Right kidney (tissue), 9 donors: ENCODE data around the gene CDK6.
"Not testable (repeated sequence)": the region's sequence is repeated elsewhere in the genome, so short reads cannot be mapped to it uniquely, and the experiment has no call there.

Source experiments
- DNase-seq: peaks from one replicate; pipeline ENCODE4 v3.0.0-alpha.2; 2016
- long read RNA-seq, 8 donors: transcript quantifications; one replicate each; lab custom pipeline, GENCODE V29; 2026

Gene CDK6
- long read RNA-seq, donor 1, full-length matches to known transcripts: 3 of 3 reads
- long read RNA-seq, donor 1, partial matches to known transcripts: 0 of 3 reads
- long read RNA-seq, donor 1, other reads (novel, unspliced or antisense): 0 of 3 reads
- long read RNA-seq, donor 2, partial matches to known transcripts: 0 of 1 reads
- long read RNA-seq, donor 2, other reads (novel, unspliced or antisense): 0 of 1 reads
- long read RNA-seq, donor 3, partial matches to known transcripts: 0 of 2 reads
- long read RNA-seq, donor 3, other reads (novel, unspliced or antisense): 0 of 2 reads
- long read RNA-seq, donor 4, full-length matches to known transcripts: 12 of 12 reads
- long read RNA-seq, donor 4, partial matches to known transcripts: 0 of 12 reads
- long read RNA-seq, donor 4, other reads (novel, unspliced or antisense): 0 of 12 reads
- long read RNA-seq, donor 5, partial matches to known transcripts: 0 of 3 reads
- long read RNA-seq, donor 5, other reads (novel, unspliced or antisense): 0 of 3 reads
- long read RNA-seq, donor 6, partial matches to known transcripts: 31 of 37 reads
- long read RNA-seq, donor 6, other reads (novel, unspliced or antisense): 0 of 37 reads
- long read RNA-seq, donor 7, transcript CDK6-202 (8 exons, 1,465 nt): major isoform, 6 of 14 reads
- long read RNA-seq, donor 7, partial matches to known transcripts: 8 of 14 reads
- long read RNA-seq, donor 7, other reads (novel, unspliced or antisense): 0 of 14 reads
- long read RNA-seq, donor 8: 0 reads

DNA sequence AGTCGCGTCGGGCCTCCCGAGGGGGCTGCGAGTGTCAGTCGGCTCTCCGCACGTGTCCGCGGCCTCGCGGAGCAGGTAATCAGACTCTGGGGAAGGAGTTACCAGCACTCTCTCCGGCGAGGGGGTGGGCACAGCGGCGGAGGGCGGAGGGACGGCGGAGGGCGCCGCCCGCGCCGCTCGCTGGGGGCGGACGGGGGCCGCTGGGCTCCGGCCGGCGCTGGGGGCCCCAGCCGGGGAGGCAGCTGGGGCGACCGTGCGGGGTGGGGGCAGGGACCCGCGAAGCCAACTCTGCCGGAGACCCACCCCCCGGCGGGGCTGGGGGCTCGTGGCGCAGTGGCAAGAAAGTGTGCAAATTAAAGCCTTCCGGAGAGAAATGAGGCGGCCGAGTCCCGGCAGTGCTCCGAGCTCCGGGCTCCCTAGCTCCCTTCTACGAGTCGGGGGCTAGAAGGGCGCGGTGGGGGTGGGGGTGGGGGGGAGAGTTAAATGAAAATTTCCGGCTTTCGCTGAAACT lies at the start of gene CDK6:
Gene CDK6 (minus strand): TSS at position 85 of the 511 bp plus-strand sequence. CDS start 3,250 bp downstream, outside the sequence.
- DNase-seq: peak; percentile 55

DNA sequence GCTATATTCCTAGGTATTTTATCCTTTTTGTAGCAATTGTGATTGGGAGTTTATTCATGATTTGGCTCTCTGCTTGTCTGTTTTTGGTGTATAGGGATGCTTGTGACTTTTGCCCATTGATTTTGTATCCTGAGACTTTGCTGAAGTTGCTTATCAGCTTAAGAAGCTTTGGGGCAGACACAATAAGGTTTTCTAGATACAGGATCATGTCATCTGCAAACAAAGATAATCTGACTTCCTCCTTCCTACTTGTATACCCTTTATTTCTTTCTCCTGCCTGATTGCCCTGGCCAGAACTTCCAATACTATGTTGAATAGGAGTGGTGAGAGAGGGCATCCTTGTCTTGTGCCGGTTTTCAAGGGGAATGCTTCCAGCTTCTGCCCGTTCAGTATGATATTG lies 49.7 kb upstream of the CDK6 start:
- DNase-seq: not testable (repeated sequence)

DNA sequence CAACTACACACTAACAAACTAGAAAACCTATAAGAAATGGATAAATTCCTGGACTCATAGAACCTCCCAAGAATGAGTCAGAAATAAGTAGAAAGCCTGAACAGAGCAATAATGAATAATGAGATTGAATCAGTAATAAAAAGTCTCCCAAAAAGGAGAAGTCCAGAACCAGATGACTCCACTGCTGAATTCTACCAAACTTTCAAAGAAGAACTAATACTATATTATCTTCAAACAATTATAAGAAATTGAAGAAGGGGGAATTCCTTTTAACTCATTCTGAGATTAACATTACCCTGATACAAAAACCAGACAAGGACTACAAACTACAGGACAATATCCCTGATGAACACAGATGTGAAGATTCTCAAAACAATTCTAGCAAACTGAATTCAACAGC lies 47.8 kb upstream of the CDK6 start:
- DNase-seq: no peak

DNA sequence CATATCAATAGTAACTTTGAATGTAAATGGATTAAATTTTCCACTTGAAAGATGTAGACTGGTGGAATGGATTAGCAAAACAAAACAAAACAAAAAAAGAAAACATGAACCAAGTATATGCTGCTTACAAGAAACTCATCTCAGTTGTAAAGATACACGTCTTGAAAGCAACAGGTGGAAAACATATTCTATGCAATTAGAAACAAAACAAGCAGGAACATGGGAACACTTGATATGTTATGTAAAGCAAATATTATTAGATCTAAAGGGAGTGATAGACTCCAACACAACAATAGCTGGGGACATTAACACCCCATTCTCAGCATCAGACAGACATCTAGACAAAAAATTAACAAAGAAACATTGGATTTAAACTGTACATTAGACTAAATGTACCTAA lies 46.4 kb upstream of the CDK6 start:
- DNase-seq: no peak

DNA sequence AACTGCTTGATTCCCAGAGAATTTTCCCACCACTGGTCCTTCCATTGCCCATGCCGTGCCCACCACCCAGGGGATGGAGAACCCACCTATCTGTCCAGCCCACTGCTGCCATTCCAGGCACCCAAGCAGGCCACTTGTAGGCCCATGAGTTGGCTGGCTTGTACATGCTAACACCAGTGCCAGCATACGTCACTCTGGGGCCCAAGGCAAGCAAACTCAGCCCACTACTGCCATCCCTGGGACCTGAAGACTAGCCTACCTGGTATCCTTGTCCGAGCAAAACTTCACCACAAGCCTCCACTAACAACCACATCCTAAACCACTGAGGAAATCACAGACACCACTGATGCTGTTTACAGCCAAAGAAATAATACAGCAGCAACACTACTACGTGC lies 44.7 kb upstream of the CDK6 start:
- DNase-seq: no peak

DNA sequence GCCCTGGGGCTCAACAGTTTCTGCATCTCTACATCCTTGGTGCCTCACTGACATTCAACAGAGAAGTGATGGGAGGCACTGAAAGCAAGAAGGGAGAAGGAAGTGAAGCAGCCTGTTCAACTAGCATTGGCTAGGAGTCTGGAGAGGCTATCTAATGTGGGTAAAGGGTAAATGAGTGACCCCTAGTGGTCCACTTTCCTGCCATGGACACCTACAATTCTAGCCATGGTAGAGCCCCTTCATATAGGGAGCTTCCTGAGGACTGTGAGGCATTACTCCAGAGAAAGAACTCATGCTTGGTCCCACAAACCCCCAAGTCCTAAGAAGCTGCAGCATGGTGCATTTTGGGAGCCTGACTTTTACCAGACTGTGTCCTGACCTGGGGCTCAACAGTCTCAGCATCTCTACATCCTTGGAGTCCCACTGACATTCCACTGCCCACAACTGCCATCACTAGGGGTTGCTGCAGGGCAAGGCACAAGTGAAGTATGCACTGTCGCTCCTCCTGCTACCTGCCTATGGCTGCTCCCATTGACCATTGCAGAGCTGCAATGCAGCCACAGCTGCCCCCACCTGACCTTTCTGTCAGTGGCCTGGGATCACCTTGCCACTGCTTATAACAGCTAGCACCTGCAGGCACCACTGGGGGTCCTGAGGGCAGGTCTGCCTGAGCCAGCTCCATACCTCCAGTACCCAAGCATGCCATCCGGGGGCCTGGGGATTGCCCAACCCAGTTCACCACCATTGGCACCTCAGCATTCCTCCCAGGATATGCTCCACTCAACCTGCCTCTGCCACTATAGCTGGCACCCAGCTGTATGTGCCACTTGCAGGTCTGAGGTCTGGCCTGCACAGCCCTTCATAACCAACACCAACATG lies 44.1 kb upstream of the CDK6 start:
- DNase-seq: no peak

DNA sequence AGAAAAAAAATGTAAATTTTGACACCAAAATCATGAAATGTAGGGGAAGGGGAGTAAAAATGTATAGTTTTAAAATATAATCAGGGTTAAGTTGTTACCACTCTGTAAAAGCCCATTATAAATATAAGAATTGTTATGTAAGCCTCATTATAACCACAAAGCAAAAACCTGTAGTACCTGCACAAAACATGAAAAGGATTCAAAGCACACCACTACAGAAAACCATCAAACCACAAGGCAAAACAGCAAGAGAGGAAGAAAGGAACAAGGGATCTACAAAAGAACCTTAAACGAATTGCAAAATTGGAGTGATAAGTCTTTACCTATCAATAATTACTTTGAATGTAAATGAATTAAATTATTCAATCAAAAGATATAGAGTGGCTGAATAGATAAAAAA lies 41.0 kb upstream of the CDK6 start:
- DNase-seq: no peak

DNA sequence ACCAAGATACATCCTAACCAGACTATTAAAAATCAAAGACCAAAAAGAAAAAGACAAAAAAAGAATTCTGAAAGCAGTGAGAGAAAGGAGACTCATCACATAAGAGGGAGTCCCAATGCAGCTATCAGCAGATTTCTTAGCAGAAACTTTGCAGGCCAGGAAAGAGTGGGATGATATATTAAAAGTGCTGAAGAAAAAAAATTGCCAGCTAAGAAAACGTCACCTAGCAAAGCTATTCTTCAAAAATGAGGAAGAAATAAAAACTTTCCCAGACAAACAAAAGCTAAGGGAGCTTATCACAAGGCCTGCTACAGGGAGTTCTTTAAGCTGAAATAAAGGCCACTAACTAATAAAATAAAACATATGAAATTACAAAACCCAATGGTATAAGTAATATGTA lies 40.5 kb upstream of the CDK6 start:
- DNase-seq: no peak

DNA sequence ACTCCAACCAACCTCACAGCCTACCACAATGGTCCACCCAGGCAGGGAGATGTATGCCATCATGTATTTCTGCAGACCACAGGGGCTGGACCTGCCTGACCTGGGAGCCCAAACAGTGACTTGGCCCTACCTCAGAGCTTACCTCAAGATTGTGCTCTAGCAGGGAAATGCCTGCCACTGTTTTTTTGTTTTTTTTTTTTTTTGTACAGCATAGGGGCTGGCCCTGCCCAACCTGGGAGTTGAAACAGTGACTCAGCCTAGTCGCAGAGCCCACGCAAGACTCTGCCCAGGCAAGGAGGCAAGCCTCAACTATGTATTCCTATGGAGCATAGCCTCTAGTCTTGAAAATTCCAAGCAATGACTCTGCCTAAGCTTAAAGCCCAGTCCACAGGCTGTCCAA lies 39.3 kb upstream of the CDK6 start:
- no peak for DNase-seq

DNA sequence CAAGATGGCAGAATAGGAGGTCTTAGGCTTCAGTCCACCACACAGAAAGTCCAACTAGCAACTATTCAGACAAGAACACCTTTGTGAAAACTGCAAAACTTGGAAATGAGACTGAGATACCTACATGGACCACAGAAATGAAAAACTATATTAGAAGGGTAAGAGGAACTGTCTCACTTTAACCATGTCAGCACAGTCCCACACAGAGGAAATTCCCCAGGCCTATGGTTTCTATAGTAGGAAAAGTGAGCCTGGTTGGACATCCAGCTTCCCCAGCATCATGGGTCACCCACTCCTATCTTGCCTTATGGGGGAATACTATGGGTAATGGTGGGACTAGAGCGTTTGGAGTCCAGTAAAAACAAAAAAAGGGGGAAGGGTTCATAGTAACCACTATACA lies 38.8 kb upstream of the CDK6 start:
- no peak for DNase-seq

DNA sequence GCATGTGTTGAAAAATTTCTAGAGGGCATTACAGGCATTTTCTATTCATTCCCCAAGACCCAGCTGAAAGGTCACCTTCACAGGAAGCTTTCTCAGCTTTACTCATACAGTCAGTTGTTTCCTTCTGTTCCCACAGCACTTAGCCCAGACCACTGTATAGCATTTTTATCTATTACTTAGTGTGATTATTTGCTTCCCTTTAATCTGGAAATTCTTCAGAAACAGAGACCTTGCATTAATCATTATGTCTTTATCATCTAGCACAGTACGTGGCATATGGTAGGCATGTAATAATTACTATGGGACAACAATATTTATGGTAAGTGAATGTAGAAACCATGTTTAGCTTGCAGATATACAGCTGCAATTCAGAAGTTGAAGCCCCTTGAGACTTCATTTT lies 38.2 kb upstream of the CDK6 start:
- no peak for DNase-seq

DNA sequence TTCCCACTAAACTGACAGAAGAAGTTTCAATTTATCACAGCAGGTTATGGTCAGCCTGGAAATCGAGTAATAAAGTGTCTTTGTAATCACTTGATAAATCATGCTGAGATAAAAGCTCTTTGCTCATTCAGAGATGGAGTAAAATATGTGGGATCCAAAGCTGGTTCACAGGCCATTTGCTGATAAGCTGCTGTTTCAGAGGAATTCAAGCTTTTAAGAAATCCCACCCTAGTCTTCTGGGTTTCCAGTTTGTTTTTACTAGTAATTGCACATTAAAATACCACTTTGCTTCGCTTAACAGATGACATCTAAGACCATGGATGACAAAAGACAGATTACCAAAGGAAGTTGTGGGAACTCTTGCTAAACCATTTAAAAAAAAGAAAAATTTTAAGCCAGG lies 37.4 kb upstream of the CDK6 start:
- DNase-seq: no peak

DNA sequence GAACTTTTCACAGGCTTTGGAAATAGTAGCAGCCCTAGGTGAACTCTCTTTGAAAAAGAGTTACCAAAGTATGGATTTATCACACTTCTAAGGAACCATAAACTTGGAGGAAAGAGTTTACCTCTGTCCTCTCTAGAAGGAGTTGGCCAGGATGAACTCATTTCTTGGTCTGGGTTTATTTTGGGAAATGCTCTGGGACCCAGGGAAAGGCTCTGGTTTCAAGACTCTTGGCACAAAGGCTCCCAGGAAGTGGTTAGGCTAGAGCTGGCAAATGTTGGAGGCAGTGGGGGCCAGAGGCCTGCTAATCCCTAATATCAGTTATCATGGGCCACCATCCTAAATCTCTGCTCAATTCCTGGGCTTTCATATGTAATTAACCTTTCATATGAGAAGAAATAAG lies 36.3 kb upstream of the CDK6 start:
- DNase-seq: no peak

DNA sequence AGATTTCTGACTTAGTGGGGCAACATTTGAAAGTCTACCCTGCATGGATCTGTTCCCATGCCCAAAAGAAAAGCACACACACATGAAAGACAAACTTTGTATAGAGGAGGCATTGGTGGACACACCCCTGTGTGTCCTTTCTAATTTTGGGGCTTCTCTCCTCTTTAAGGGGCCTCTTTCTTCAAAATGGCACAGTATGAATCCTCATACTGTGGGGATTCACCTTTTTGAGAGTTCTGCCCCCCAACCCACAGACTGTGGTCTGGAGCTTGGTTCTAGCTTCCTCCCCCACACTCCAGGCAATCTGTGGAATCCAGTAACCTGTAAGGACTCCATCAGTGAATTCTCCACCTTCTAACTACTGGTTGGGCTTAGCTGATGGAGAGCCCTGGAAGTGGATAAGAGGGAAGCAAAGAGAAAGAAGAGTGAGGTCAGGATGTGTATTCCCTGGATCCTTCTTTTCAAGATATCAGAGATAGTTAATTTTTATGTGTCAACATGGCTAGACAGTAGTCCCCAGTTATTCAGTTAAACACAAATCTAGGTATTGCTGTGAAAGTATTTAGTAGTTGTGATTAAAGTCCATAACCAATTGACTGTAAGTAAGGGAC lies 32.4 kb upstream of the CDK6 start:
- DNase-seq: no peak

DNA sequence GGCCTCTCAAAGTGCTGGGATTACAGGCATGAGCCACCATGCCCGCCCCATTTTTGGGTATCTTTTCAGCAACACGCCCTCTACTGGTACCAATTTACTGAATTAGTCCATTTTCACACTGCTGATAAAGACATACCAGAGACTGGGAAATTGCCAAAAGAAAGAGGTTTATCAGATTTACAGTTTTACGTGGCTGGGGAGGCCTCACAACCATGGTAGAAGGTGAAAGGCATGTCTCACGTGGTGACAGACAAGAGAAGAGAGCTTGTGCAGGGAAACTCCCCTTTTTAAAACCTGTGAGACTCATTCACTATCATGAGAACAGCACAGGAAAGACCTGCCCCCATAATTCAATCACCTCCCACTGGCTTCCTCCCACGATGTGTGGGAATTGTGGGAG lies 27.8 kb upstream of the CDK6 start:
- not testable (repeated sequence) for DNase-seq

DNA sequence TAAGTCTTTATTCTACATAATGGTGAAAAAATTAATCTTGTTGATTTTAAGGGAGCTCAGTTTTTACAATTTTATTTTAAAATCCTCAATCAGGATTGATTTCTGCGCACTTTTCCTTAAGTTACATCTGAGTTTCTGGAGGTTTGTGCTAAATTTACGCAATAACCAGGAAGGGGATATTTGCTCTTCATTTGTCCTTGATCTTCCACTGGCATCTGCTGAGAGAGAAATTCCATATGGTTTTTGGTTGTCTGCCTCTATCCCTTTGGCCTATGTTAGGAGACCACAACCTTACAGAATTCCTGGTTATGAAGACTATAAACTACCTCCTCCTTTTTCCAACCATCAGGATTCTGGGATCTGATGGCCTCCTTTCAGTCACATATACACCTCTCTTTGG lies 20.1 kb upstream of the CDK6 start:
- no peak for DNase-seq

DNA sequence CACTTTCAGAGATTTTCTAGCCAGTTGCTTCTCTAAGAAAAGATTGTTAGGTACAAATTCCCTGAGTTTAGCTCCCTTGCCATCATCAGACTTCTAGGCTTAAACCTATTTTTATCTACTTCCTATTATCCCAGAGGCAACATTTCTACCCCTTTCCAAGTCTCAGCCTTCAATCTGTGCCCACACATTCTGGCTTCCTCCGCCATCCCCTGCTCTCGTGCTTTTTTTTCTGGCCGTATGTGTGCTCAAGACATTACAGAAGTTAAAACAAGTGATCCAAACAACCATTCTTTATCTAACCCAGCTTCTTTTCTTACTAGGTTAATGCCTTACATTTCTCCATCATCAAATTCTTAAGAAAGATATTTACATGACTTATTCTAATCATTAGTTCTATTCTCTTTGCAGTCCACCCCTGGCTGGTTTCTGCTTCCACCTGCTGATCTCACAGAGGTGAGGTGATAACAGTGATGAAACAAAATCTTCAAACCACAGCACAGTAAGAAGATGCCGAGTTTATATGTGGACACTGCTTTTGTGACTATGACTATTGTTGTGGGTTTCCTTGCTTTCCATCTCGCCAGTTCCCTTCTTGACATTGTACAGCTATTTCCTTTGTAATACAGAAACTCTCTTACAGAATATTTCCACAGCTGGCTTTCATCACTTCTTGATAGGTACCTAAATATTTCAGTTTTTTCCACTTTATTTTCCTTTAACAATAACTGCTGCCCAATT lies 18.3 kb upstream of the CDK6 start:
- DNase-seq: no peak

DNA sequence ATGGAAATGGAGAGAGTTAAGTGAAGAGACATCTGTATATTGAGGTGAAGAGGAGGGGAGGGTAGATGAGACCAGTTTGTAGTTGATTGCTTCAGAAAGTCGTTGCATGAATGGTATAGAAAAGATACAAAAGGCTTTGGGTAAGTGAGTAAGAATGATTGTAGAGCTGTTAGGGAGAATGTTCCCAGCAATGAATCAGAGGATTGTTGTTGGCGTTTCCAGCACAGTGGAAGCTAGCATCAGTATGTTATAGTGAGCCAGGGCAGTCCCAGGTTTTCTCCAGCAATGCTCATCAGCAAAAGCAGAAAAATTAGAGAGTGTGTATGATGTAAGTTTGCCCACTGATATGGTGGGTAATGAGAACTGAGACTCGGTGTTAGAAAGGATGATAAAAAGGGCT lies 15.4 kb upstream of the CDK6 start:
- no peak for DNase-seq

DNA sequence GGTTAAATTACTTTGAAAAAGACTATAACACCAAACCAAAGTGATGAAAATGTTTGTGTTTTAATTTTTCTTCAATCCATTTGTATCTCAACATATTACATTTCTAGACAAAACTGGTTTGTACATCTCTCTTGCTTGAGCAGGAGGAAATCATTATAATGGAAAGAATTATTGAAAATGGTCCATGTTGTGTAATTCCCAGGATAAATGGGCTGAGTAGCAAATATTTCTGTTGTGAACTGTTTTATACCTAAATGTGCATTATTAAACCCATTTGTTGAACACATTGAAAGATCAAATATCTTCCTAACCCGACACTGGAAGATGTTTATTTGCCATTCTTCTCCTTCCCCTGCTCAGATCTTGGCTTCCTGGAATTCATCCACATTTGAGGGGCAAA lies 14.1 kb upstream of the CDK6 start:
- DNase-seq: no peak

DNA sequence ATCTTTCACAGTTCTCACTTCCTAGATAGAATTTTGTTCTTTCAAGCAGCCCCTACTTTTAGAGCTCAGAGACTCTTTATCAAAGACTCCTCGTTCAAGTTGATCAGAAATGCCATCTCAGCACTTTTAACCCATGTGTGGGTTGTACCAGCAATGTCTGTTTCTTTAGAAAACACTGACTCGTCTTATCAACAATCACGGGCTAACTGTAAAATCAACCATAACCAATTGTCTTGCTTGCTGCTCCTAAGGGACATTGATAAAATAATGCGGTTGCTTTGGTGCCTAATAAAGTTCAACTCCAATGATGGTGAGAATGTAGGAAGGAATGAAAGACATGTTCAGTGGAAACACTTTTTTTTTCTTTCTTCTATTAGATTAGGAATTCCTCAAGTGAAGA lies 12.9 kb upstream of the CDK6 start:
- no peak for DNase-seq

DNA sequence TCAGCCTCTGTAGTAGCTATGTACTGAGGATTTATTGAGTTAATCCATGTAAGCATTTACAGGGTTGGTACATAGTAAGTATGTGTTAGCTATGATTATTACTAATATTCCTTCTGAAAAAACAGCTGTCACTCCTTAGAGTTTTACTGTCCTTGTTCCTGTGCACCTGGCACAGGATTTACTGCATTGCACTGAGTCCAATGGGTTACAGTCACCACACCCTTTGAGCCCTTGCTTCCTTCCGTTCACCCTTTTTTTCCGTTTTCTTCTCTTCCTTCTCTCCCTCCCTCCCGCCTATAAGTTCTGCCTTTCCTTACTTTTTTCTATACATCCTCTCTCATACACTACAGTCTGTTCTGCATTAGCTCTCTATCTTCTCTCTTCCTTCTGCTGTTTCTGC lies 12.5 kb upstream of the CDK6 start:
- no peak for DNase-seq

DNA sequence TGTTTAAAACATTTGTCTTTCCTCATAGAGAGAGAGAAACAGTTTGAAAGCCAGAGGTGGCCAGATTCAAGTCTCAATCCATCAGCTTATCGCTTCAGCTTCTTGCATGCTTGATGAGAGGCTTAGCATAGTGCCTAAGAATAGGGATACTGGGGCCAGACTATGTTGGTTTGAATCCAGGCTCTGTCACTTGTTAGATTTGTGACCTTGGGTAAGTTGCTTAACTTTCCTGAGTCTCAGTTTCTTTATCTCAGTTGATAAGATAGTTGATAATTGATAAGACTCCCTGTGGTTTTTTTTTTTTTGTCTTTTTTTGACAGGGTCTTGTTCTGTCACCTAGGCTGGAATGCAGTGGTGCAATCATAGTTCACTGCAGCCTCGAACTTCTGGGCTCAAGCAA lies 12.1 kb upstream of the CDK6 start:
- DNase-seq: no peak
